ENCODE measurements around the gene NLRC5.

Gene NLRC5

GRCh38 chr16:56988948-56989945 lies at the start of gene NLRC5:
Gene NLRC5, plus strand, starts transcription at chr16:56989557. Its CDS starts 31,156 bp downstream, at chr16:57020713.
- peak; percentile 87 for DNase-seq

- DNase-seq = no peak
Measured at GRCh38 chr16:56939801-56940200, 49.6 kb upstream of the NLRC5 start.

GRCh38 chr16:56941092-56941491 lies 48.3 kb upstream of the NLRC5 start:
- no peak for DNase-seq

GRCh38 chr16:56941856-56942331 lies 47.5 kb upstream of the NLRC5 start:
- no peak for DNase-seq

- no peak for DNase-seq
Measured at GRCh38 chr16:56943761-56944375, 45.5 kb upstream of the NLRC5 start.

GRCh38 chr16:56944954-56945839 lies 44.2 kb upstream of the NLRC5 start:
- no peak for DNase-seq

- no peak for DNase-seq
Measured at GRCh38 chr16:56945847-56946527, 43.4 kb upstream of the NLRC5 start.

GRCh38 chr16:56946767-56947603 lies 42.4 kb upstream of the NLRC5 start:
- DNase-seq = no peak

GRCh38 chr16:56947604-56947995 lies 41.8 kb upstream of the NLRC5 start:
- no peak for DNase-seq

GRCh38 chr16:56948234-56948633 lies 41.1 kb upstream of the NLRC5 start:
- no peak for DNase-seq

GRCh38 chr16:56950051-56950450 lies 39.3 kb upstream of the NLRC5 start:
- DNase-seq = no peak

- no peak for DNase-seq
Measured at GRCh38 chr16:56950455-56950854, 38.9 kb upstream of the NLRC5 start.

- DNase-seq = peak; percentile 55
Measured at GRCh38 chr16:56950881-56951771, 38.2 kb upstream of the NLRC5 start.

GRCh38 chr16:56953006-56953405 lies 36.4 kb upstream of the NLRC5 start:
- no peak for DNase-seq

- no peak for DNase-seq
Measured at GRCh38 chr16:56956076-56956475, 33.3 kb upstream of the NLRC5 start.

- DNase-seq = no peak
Measured at GRCh38 chr16:56956756-56957155, 32.6 kb upstream of the NLRC5 start.

- no peak for DNase-seq
Measured at GRCh38 chr16:56960681-56961281, 28.6 kb upstream of the NLRC5 start.

GRCh38 chr16:56961386-56961785 lies 28.0 kb upstream of the NLRC5 start:
- DNase-seq = no peak

GRCh38 chr16:56961851-56962281 lies 27.5 kb upstream of the NLRC5 start, which contains the start of gene CETP:
Gene CETP, plus strand, starts transcription at chr16:56961950. Its CDS starts 30 bp downstream, at chr16:56961980.
- DNase-seq = no peak

All from activated T-cell treated with anti-CD3 and anti-CD28 coated beads, Interleukin-2, amount 50 U/mL, for 1 hour (primary cell).